ENCODE data around the gene MYOZ3. TPM values are rescaled to one million over a fixed set of nuclear protein-coding genes. Genes with fewer than 3 reads are reported as not detected.
A peak's percentile ranks its signal among the peaks of the same experiment; 100 is the strongest.

Gene MYOZ3
- total RNA-seq, 1 experiment from 2014 or later: not detected

DNA sequence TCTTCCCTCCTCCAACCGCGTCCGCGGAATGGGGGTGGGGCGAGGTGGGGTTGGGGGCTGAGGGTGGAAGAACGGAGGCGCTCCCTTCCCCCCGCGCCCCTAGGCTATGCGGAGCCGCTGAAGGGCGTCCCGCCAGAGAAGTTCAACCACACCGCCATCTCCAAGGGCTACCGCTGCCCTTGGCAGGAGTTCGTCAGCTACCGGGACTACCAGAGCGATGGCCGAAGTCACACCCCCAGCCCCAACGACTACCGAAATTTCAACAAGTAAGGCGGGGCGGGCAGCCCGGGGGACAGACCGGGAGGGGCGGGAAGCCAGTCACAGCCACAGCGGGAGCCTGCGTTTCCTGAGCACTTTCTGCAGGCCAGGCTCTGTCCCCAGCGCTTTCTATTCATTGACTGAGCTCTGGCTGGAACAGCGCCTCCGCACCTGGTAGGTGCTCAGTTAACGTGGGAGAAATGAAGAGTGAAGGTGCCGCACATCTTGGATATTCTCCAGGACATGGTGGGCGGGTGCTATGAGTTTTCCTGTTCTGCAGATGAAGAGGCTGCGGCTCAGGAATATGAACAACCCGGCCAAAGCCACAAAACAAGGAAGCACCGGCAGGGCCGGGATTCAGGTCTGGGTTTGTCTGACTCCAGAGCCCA, 11.3 kb downstream of the MYOZ3 start:
- no peak for DNase-seq (ENCODE audit: low spot score)
- in situ Hi-C loops (cut with HindIII; ENCODE audit: low sequenced_read_pairs): no loop called here

DNA sequence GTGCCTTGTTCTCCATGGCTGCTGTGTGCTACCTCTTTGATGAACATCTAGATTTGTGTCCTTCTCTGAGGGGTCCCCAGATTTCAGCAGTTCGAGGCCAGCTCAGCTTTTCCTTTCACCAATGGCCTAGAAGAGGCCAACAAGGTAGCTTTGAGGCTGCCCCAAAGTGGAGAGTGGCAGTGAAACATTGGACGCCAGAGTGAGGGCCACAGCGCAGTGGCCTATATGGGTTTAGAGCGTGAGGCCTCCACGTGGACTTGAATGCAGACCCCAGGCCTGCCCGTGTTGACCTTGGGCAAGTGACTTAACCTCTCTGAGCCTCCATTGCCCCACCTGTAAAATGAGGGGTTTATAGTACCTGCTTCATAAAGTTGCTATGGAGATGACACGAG, 11.8 kb downstream of the MYOZ3 start:
- DNase-seq (ENCODE audit: low spot score): no peak
- in situ Hi-C loops (cut with HindIII; ENCODE audit: low sequenced_read_pairs): no loop called here

DNA sequence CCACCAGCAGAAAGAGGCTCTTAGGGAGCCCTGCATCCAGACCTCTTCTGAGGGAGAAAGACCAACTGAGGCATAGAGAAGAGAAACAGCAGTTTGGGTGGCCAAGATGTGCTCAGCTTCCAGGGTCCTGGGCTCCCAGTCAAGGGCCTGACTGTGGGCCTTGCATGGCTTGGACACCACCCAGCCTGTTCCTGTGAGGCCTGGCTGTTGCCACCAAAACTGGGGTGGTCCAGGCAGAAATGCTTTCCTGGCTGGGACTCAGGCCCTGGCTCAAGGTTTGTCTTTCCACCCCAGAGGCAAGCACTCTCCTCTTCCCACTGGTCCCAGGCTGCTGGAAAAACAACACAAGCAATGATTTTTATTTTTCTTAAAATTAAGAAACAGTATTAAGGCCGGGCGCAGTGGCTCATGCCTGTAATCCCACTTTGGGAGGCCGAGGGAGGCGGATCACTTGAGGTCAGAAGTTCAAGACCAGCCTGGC, 13.3 kb downstream of the MYOZ3 start:
- in situ Hi-C loops (cut with HindIII; ENCODE audit: low sequenced_read_pairs): no loop called here
- DNase-seq (ENCODE audit: low spot score): no peak

DNA sequence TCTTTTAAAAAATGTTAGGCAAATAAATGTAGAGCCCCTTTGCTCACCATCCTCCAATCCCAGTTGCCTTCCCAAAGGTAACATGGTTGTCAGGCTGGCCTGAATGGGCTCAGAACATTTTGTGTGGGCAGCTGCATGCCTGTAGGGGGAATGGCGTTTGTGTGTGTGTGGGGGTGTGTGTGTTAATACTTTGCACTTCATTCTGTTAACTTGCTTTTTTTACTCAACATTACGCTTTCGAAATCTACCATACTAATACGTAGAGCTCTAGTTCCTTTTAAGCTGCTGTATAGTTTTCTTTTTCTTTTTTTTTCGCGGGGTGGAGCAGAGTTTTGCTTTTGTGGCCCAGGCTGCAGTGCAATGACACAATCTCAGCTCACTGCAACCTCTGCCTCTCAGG, 14.0 kb downstream of the MYOZ3 start:
- DNase-seq (ENCODE audit: low spot score): no peak
- in situ Hi-C loops (cut with HindIII; ENCODE audit: low sequenced_read_pairs): no loop called here

DNA sequence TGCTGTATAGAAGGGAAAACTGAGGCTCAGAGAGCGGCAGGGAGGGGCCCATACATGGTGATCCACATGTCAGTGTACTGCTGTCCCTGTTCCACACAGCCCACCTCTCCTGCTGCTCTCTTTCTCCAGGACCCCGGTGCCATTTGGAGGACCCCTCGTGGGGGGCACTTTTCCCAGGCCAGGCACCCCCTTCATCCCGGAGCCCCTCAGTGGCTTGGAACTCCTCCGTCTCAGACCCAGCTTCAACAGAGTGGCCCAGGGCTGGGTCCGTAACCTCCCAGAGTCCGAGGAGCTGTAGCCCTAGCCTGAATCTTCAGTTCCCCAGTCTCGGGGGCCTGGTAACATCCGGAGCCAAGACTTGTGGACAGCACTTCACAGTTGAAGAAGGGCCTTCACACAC, 15.5 kb downstream of the MYOZ3 start:
- in situ Hi-C loops (cut with HindIII; ENCODE audit: low sequenced_read_pairs): no loop called here

DNA sequence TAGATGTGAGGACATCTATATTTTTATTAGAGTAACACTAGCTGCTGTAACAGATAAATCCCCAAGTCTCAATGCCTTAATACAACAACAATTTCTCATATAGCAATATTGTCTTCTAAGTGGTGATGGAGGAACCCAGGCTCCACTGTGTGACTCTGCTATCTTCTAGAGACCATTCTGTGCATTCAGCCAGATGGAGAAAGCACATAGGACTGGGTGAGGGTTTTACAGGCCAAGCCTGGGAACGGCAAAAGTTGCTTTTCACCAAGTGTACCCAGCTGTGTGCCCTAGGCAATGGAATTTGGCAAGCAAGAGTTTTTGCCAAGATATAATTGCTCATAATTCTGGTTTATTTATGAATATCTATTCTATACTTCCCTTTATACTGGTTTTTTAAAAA, 28.1 kb downstream of the MYOZ3 start:
- in situ Hi-C loops (cut with HindIII; ENCODE audit: low sequenced_read_pairs): no loop called here
- no peak for DNase-seq (ENCODE audit: low spot score)

More for the DNA sequence above, 15.5 kb downstream of the MYOZ3 start:
- no peak for DNase-seq (ENCODE audit: low spot score)

DNA sequence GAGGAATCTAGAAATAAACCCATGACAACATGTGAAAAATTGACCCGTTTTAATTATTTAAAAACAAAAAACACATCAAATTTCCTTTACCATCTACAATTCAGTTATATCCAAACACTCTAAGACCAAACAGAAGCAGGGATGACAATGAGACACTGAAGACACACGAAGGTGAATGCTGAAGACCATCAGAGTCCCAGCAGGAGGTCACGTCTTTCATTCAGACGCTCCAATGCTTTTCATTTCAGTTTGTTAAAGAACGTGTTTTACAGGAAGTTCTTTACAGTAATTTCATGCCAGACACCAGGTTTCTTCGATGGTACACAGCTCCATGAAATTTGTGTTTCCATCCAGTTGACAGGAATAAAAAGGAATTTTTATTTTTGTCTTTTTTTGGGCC, 29.7 kb downstream of the MYOZ3 start:
- in situ Hi-C loops (cut with HindIII; ENCODE audit: low sequenced_read_pairs): no loop called here
- no peak for DNase-seq (ENCODE audit: low spot score)

DNA sequence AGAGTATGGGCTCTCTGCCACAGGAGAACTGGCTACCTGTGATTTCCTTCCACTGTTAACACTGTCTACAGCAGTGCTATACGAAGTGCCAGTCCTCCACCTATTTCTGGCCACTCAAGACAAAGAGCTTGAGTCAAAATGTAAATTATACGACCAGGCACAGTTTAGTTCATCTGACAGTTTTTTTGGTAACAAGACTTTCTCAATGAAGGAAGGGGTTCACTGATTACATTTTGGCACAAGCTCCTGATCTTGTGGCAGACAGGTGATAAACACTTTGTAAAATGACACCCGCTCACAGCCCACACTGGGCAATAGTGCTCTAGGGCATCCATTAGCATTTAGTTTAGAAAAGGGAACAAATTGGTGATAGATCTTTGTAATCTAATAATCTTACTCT, 31.2 kb downstream of the MYOZ3 start:
- in situ Hi-C loops (cut with HindIII; ENCODE audit: low sequenced_read_pairs): no loop called here
- DNase-seq (ENCODE audit: low spot score): no peak

DNA sequence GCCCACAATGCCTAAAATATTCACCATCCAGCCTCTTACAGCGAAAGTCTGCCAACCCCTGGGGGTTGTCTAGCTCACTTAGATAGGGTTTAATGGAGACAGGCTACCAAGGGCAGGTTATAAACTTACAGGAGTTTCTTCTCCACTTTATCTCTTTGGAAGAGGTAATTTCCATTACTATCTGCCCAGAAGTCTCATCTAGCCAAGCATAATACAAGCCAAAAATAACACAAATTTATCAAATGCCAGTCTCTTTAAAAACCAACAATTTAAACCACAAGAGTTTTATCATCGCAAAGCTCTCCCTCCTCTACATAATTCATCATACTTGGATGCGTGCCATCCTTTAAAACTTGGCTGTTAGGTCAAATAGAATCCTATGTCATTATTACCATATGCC, 33.6 kb downstream of the MYOZ3 start:
- DNase-seq (ENCODE audit: low spot score): no peak
- in situ Hi-C loops (cut with HindIII; ENCODE audit: low sequenced_read_pairs): no loop called here

DNA sequence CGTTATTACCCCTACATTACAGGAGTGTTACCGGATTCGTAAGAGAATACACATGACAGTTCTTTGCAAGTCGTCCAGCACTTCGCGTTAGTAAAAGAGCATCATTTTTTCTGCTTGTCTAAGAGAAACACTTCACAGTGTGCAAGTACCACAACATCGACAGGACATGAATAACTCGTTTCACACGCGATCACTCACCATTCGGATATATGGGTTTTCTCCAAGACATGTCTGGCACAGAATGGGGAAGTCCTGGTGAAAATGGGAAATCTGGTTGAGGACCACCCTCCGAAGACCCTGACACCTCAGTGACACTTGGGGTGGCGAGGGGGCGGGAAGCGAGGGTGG, 39.2 kb downstream of the MYOZ3 start:
- in situ Hi-C loops (cut with HindIII; ENCODE audit: low sequenced_read_pairs): no loop called here
- no peak for DNase-seq (ENCODE audit: low spot score)

DNA sequence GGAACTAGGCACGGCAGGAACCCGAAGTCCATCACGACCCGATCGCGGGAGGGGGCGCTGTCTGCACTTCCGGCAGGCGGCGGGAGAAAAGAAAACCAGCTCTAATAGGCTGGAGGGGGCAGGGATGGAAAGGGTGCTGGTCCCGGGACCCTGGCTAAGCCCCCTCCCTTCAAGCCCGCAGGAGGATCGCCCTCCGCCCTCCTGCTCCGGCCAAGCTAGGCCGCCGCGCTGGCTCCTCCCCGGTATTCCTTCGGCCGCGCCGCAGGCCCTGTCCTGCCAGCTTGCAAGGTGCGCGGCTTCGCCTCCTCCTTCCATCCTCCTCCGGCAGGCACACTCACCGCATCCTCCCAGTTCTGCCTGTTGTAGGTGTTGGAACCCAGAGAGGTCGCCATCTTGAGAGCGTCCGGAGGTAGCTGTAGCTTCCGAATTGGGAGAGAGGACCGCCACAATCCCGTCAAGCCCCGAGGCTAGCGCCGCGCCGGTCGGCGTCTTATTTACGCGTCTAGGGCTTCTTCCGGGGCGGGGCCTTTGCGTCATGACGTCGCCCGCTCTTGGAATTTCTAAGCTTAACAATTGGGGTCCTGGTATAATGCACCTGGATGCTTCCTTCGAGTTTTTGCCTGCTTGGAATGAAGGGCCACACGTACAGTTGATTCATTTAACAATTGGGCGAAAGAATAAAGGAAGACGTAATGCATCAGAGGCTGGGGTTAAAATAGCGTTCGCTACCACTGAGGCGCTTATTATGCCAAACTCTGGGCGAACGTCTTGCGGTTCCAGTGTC, 39.7 kb downstream of the MYOZ3 start, which contains the start of gene RBM22:
TSS of gene RBM22 (minus strand) at position 469 of the 784 bp plus-strand sequence. CDS start at position 392, 77 bp downstream.
- DNase-seq (ENCODE audit: low spot score): peak; percentile 97
- in situ Hi-C loops (cut with HindIII; ENCODE audit: low sequenced_read_pairs): no loop called here

DNA sequence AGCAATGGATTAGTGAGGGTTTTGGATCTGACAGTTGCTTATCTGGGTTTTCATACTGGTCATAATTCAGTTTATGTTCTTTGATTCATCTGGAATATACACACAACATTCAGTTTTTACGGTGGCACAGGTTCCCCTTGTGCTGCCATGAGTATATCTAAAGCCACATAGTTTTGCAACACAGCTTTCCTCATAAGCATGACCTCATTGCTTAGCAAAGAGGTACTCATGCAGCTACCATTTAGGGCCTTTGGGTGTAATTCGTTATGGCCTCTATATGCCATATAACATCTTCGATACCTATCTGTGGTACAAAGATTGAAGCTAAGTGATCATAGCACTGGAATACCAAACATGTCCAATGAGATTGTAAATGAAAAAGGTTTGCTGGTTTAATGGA, 42.7 kb downstream of the MYOZ3 start:
- DNase-seq (ENCODE audit: low spot score): no peak
- in situ Hi-C loops (cut with HindIII; ENCODE audit: low sequenced_read_pairs): no loop called here

DNA sequence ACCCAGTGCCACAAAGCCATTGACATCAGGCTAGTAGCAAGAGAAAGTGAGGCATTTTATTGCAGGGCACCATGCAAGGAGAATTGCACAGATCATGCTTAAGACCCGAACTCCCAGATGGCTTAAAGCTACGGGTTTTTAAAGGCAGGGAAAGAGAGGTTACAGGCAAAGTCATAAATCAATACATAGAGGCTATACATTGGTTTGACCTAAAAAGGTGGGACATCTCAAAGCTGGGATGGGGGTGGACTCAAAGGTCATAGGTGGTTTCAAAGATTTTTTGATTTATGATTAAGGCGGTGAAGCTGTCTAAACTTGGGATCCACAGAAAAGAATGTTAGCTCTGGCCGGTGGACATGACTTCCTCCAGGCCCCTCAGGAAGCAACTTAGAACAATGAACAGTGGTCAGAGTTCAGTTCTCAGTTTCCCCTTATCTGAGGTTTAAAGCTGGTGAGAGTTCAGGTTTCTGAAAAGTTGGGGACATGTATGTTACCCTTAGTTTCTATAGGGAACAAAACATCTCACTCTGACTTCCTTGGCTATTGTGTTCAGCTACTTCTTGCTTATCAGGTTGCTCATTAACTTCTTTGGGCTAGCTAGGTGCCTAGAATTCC, 45.8 kb downstream of the MYOZ3 start:
- no peak for DNase-seq (ENCODE audit: low spot score)
- in situ Hi-C loops (cut with HindIII; ENCODE audit: low sequenced_read_pairs): no loop called here

DNA sequence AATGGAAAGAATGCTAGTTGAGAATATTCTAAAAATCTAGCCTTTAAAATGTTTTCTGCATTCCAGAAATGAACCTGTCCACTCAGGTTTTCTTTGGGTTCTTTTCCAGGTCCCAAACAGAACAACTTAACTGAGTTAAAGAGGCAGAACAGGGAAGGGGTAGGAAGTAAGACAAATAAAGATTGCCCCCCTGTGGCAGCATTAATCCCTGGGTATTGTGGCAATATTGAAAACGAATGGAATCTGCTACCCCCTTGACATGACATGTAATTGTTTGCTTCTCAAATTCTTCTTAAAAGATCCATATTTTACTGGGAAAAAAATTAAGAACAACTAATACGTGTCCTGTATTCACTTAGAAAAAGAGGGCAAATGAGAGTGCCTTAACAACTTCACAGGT, 49.1 kb downstream of the MYOZ3 start:
- no peak for DNase-seq (ENCODE audit: low spot score)
- in situ Hi-C loops (cut with HindIII; ENCODE audit: low sequenced_read_pairs): no loop called here

DNA sequence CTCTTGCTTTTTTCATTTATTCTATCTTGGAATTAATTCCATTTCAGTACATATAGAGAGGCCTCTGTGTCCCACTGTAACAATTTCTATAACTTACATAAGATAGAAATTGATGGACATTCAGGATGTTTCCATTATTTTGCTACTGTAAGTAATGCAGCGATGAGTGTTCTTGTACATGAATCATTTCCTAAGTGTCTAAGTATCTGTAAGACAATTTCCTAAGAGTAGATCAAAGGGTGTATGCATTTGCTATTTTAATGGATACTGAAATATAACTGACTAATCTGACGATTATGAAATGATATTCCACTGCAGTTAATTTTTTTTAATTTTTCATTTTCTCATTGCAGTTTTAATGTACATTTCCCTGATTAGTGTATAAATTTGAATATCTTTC, 62.8 kb downstream of the MYOZ3 start:
- DNase-seq (ENCODE audit: low spot score): no peak
- in situ Hi-C loops (cut with HindIII; ENCODE audit: low sequenced_read_pairs): no loop called here

Other genes with a start within 250 kb of the MYOZ3 start
- 118 and 123 TPM in 2 replicates for gene CD74, start 248.3 kb upstream of the MYOZ3 start, total RNA-seq (2014; rRNA removed; shearing (Covaris generic))
- 3,973 and 5,195 TPM in 2 replicates for gene RPS14, start 211.5 kb upstream of the MYOZ3 start, total RNA-seq (2014; rRNA removed; shearing (Covaris generic))
- 68.1 and 76.0 TPM in 2 replicates for gene NDST1, start 153.1 kb upstream of the MYOZ3 start, total RNA-seq (2014; rRNA removed; shearing (Covaris generic))
- 2.7 and 3.6 TPM in 2 replicates for gene SYNPO, start 20.6 kb upstream of the MYOZ3 start, total RNA-seq (2014; rRNA removed; shearing (Covaris generic))
- 20.1 and 40.9 TPM in 2 replicates for gene RBM22, start 39.8 kb downstream of the MYOZ3 start, total RNA-seq (2014; rRNA removed; shearing (Covaris generic))
- gene DCTN4, start 97.8 kb downstream of the MYOZ3 start, total RNA-seq (2014; rRNA removed; shearing (Covaris generic)): 31.0 and 47.0 TPM in 2 replicates
- 19.4 and 25.0 TPM in 2 replicates for gene SMIM3, start 117.5 kb downstream of the MYOZ3 start, total RNA-seq (2014; rRNA removed; shearing (Covaris generic))
- not detected in 2 replicates for gene IRGM, start 185.3 kb downstream of the MYOZ3 start, total RNA-seq (2014; rRNA removed; shearing (Covaris generic))
- gene ZNF300, start 243.7 kb downstream of the MYOZ3 start, total RNA-seq (2014; rRNA removed; shearing (Covaris generic)): not detected in 2 replicates